Measurements from ENCODE around the gene IFITM5.

DNA sequence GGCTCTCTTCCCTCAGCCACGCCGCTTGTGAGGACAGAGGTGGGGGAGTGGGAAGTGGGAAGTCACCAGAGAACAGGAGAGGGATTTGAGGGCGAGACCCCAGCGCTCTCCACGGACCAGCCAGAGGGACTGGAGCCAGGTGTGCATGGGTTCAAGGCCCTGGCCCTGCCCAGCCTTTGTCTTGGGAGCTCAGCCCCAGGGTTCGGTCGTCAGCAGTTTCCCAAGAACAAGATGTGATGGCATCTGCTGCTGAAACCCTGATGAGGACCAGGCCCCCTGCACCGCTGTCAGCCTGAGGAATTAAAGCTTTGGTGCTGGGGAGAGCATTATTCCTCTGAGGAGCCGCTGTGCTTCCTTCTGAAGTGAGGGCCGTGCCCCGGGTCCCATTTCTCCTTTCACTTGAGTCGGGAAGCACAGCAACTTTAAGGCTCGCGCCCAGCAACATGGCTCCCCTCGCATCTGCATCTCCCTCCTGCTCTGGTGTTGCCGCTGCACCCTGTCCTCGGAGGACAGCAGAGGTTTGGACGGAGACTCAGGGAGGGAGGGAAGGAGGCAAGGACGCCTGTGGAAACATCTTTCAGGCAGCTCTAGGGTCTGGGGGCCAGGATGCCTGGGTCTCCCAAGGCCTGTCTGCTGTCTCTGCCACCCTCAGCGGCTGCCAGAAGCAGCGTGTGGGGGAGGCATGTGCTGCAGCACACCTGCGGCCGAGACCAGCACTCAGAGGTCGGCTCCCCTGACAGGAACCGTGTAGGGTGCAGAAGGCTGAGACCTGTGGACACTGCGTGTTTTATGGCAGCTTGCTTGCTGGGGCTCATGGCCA lies 3.8 kb downstream of the IFITM5 start:
- TF ChIP-seq POLR2A (IDR thresholded peaks at IDR 0.05) = no peak
- TF ChIP-seq, protein P1, sequence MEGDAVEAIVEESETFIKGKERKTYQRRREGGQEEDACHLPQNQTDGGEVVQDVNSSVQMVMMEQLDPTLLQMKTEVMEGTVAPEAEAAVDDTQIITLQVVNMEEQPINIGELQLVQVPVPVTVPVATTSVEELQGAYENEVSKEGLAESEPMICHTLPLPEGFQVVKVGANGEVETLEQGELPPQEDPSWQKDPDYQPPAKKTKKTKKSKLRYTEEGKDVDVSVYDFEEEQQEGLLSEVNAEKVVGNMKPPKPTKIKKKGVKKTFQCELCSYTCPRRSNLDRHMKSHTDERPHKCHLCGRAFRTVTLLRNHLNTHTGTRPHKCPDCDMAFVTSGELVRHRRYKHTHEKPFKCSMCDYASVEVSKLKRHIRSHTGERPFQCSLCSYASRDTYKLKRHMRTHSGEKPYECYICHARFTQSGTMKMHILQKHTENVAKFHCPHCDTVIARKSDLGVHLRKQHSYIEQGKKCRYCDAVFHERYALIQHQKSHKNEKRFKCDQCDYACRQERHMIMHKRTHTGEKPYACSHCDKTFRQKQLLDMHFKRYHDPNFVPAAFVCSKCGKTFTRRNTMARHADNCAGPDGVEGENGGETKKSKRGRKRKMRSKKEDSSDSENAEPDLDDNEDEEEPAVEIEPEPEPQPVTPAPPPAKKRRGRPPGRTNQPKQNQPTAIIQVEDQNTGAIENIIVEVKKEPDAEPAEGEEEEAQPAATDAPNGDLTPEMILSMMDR (IDR thresholded peaks at IDR 0.05 in 8 of 11, conservative IDR thresholded peaks at IDR 0.05 in 3 of 11) = no peak
- peak in 1 of 3 donors; percentile 49 for TF ChIP-seq POLR2AphosphoS5 (IDR thresholded peaks at IDR 0.05)

Measured in spleen (tissue), 7 donors.